Stimulated activated CD4-positive, alpha-beta T cell treated with anti-CD3 and anti-CD28 coated beads, Interleukin-4, amount 100 ng/mL, for 48 hours (primary cell): ENCODE measurements around the gene OLA1.
"Not testable (repeated sequence)": the region's sequence is repeated elsewhere in the genome, so short reads cannot be mapped to it uniquely, and the experiment has no call there.

Experiments
- DNase-seq, 2 donors: peaks; one replicate each; pipeline ENCODE4 v3.0.0-alpha.2; 2020; ENCODE audit warnings: low read depth in 2 of 2

OLA1 gene

GRCh38 chr2:174248187-174248997 is at the start of gene OLA1:
Gene OLA1 (minus strand): TSS chr2:174248532. CDS start chr2:174246815, 1,717 bp downstream.
- DNase-seq, result peak; percentile 97 to 98

DNA sequence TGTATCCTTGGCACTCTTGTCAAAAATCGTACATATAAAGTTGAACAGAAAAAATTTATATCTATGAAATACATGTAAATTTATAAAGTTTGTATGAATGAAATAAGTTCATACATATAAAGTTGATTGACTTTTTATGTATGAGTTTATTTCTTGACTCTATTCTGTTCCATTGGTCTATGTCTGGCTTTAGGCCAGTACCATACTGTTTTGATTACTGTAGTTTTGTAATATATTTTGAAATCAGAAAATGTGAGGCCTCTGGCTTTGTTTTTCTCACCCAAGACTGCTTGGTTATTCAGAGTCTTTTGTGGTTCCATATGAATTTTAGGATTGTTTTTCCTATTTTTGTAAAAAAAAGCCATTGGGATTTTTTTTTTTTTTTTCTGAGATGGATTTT is 44.6 kb upstream of the OLA1 start:
- DNase-seq, result no peak

GRCh38 chr2:174286172-174286571 is 37.8 kb upstream of the OLA1 start:
- no peak for DNase-seq

- DNase-seq, result no peak
Observed at GRCh38 chr2:174282441-174282840, 34.1 kb upstream of the OLA1 start.

DNA sequence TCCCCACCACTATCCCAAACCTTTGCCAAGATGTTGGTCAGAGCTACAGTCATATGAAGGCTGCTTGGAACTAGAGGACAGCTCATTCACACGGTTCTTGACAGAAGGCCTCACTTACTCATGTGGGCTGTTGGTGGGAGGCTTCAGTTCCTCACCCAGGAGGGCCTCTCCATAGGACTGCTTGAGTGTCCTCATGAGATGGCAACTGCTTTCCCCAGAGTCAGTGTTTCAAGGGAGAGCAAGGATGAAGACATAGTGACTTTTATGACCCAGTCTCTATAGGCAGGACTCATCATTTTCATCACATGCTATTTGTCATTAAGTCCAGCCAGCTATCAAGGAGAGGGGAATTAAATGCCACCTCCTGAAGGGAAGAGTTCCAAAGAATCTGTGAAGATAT is 33.4 kb upstream of the OLA1 start:
- DNase-seq, result no peak

DNA sequence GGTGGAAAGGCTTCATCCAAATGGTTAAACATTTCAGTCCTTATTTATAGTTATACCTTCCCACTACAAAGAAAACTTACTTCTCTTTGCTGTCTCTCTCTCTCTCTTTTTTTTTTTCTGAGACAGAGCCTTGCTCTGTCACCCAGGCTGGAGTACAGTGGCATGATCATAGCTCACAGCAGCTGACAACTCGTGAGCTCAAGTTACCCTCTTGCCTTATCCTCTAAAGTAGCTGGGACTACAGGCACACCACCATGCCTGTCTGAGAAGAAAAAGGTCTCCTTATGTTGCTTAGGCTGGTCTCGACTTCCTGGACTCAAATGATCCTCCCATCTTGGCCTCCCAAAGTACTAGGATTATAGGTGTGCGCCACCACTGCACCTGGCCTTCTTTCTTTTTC is 32.3 kb upstream of the OLA1 start:
- no peak for DNase-seq

DNA sequence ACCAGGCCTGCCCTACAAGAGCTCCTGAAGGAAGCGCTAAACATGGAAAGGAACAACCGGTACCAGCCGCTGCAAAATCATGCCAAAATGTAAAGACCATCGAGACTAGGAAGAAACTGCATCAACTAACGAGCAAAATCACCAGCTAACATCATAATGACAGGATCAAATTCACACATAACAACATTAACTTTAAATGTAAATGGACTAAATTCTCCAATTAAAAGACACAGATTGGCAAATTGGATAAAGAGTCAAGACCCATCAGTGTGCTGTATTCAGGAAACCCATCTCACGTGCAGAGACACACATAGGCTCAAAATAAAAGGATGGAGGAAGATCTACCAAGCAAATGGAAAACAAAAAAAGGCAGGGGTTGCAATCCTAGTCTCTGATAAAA is 21.9 kb upstream of the OLA1 start:
- DNase-seq, result not testable (repeated sequence)

- no peak for DNase-seq
Observed at GRCh38 chr2:174266288-174266687, 18.0 kb upstream of the OLA1 start.

DNA sequence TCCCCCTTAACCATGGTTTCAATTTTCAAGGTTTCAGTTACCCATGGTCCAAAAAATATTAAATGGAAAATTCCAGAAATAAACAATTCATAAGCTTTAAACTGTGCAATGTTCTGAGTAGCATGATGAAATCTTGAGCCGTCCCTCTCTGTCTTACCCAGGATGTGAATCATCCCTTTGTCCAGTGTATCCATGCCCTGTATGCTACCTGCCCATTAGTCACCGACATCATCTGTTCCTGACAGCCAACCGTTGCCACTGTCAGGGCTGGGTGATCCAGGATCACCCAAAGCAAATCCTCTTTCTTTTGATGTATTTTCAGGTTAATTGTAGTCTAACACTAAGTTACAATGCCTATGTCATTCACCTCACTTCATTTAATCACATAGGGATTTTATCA is 15.7 kb upstream of the OLA1 start:
- no peak for DNase-seq

GRCh38 chr2:174259981-174260380 is 11.6 kb upstream of the OLA1 start:
- no peak for DNase-seq

DNA sequence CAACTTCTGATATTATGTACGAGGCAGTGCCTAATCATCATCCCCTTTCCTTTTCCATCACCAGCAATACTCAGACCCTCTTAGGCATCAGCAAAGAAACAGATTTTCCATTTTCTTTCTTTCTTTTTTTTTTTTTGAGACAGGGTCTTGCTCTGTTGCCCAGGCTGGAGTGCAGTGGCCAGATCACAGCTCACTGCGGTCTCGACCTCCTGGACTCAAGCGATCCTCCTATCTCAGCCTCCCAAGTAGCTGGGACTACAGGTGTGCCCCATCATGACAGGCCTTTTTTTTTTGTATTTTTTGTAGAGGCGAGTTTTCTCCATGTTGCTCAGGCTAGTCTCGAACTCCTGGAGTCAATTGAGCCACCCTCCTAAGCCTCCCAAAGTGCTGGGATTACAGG is 5.9 kb upstream of the OLA1 start:
- no peak for DNase-seq

GRCh38 chr2:174248998-174249592 is 763 bp upstream of the OLA1 start:
- DNase-seq, result no peak

DNA sequence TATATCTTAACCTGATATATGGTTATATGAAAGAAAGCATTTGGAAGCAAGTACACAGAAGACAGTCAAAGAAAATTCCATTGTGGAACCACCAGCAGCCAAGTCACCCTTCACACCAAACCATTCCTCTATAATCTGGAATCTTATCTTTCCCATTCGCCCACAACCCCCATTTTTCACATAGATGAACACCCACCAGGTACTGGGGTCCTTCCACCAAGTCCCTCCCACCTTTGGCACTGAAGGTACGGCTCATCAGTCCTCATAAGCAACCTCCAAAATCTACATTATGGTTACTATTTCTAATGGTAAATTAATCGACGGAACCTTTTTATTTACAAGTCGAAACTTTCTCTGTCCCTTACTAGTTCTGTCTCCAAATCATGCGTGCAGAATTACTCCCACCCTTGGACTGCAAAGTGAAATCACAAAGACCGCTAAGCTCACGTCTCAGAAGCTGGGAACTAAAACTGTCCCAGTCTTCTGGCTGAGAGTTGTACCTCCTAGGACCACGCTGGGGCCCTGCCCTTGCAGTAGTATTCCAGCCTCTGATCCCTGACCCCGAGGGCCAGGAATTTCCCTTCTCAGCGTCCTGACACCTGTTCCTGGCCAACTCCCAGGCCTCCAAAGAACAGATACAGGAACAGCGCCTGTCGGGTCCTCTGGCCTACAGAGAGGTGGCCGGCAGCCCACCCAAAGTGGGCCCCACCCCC is 702 bp downstream of the OLA1 start:
- DNase-seq, result no peak

- no peak for DNase-seq
Observed at GRCh38 chr2:174246944-174247381, 1.4 kb downstream of the OLA1 start.

DNA sequence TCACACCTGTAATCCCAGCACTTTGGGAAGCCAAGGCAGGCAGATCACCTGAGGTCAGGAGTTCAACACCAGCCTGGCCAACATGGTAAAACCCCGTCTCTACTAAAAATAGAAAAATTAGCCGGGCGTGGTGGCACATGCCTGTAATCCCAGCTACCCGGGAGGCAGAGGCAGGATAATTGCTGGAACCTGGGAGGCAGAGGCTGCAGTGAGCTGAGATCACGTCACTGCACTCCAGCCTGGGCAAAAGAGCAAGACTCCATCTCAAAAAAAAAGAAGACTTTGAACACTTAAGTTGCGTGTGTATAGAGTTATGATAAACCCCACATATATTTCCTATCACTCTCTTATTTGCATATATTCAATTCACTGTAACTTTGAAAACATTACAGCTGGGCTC is 2.7 kb downstream of the OLA1 start:
- not testable (repeated sequence) for DNase-seq

GRCh38 chr2:174245065-174245464 is 3.3 kb downstream of the OLA1 start:
- DNase-seq, result no peak

DNA sequence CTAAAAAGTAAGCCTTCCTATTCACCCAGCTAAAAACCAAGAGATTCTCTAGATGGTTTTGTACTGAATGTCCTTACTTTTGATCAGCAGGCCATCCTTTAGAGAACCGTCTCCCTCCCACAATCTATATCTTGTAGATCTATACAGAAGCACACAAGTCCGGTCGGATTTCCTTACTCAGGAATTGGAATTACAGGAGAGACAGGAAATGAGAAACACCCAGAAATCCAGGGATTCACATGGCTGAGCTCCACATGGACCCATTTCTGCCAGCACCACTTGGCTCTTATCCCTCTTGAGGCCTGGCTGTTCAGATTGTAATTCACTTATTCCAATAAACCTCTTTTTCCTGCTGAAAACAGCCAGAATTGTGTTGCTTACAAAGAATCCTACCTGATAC is 4.5 kb downstream of the OLA1 start:
- DNase-seq, result no peak

DNA sequence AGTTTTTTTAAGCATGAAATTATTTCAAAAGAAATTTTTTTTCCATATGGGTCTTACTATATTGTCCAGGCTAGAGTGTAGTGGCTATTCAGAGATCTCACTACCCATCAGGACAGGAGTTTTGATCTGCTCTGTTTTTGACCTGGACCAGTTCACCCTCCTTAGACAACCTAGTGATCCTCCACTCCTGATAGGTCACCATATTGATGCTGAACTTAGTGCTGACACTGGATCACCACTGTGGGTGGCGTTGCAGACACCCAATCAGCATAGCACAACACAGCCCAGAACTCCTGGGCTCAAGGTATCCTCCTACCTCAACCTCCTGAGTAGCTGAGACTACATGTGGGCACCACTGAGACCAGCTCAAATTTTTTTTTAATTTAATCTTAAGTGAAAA is 8.2 kb downstream of the OLA1 start:
- DNase-seq, result no peak

DNA sequence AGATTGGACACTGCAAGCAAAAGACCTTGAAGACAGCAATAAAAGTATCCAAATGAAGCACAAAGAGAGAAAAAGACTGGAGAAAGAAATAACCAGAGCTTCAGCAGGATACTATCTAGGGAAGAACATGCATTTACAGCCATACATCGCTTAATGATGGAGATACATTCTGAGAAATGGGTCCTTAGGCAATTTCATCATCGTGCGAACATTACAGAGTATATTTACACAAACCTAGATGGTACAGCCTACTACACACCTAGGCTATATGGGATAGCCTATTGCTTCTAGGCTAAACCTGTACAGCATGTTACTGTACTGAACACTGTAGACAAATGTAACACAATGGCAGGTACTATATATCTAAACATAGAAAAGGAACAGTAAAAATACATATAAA is 11.9 kb downstream of the OLA1 start:
- no peak for DNase-seq

DNA sequence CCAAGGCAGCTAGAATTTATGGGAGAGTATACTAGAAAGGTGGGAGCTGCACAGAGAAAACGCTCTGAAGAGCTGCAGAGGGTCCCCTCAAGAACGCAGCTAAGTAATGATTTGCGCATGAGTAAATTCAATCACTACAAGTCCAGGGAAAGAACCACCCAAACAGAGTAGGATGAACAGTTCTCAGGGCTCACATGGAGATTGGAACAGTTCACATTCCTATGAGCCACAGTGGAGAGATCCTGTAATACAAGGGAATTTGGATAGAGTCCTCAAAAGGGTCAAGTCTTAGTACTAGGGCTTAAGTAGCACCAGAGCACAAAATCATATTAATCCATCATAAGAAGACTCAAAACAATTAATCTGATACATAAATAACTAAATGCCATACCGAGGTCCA is 12.7 kb downstream of the OLA1 start:
- no peak for DNase-seq

- DNase-seq, result no peak
Observed at GRCh38 chr2:174233771-174234275, 14.5 kb downstream of the OLA1 start.

GRCh38 chr2:174227748-174228147 is 20.6 kb downstream of the OLA1 start:
- DNase-seq, result no peak
